SK-N-SH (cell line): ENCODE data around the gene TANC1.

Experiments
- POLR2AphosphoS5 ChIP-seq: IDR thresholded peaks from 2 replicates; pipeline ENCODE4 v1.6.1; 2012; ENCODE audit warnings: low read depth, low read length
- RCOR1 ChIP-seq: fragments of 150-350 bp; IDR thresholded peaks from 2 replicates; pipeline ENCODE4 v1.6.1; 2017; ENCODE audit warnings: antibody characterized with exemption, low read length
- TF ChIP-seq, protein P1 (sequence below): fragments of 200-600 bp; sonication (generic); IDR thresholded peaks from 2 replicates; pipeline ENCODE4 v1.6.1; 2017; ENCODE audit warnings: antibody characterized with exemption, mild to moderate bottlenecking, moderate library complexity
- TF ChIP-seq, protein P2 (sequence below): IDR thresholded peaks from 2 replicates; pipeline ENCODE4 v1.4.0; 2012; ENCODE audit warnings: low read depth, borderline replicate concordance

DNA sequence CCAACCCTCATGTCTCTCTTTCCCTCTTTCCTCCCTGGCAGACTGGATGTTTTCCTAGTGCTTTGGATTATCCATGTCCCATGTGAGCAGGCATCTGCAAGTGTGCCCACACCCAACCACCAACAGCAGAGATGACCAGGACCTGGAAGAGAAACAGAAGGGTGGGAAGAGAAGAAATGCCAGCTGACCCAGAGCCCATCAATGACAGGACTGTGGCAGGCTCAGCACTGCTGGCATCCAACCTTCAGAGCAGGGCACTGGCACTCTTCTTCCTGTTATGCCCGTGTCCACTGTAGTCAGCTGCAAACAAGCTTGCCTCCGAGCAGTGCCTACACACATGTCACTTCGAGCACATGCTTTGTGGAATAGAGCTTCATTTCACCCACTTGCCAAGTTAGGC, 121.1 kb downstream of the TANC1 start:
- TF ChIP-seq, protein P1, sequence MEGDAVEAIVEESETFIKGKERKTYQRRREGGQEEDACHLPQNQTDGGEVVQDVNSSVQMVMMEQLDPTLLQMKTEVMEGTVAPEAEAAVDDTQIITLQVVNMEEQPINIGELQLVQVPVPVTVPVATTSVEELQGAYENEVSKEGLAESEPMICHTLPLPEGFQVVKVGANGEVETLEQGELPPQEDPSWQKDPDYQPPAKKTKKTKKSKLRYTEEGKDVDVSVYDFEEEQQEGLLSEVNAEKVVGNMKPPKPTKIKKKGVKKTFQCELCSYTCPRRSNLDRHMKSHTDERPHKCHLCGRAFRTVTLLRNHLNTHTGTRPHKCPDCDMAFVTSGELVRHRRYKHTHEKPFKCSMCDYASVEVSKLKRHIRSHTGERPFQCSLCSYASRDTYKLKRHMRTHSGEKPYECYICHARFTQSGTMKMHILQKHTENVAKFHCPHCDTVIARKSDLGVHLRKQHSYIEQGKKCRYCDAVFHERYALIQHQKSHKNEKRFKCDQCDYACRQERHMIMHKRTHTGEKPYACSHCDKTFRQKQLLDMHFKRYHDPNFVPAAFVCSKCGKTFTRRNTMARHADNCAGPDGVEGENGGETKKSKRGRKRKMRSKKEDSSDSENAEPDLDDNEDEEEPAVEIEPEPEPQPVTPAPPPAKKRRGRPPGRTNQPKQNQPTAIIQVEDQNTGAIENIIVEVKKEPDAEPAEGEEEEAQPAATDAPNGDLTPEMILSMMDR = no peak
- TF ChIP-seq RCOR1 (no peak), POLR2AphosphoS5 (no peak)
- TF ChIP-seq, protein P2, sequence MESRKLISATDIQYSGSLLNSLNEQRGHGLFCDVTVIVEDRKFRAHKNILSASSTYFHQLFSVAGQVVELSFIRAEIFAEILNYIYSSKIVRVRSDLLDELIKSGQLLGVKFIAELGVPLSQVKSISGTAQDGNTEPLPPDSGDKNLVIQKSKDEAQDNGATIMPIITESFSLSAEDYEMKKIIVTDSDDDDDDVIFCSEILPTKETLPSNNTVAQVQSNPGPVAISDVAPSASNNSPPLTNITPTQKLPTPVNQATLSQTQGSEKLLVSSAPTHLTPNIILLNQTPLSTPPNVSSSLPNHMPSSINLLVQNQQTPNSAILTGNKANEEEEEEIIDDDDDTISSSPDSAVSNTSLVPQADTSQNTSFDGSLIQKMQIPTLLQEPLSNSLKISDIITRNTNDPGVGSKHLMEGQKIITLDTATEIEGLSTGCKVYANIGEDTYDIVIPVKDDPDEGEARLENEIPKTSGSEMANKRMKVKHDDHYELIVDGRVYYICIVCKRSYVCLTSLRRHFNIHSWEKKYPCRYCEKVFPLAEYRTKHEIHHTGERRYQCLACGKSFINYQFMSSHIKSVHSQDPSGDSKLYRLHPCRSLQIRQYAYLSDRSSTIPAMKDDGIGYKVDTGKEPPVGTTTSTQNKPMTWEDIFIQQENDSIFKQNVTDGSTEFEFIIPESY = no peak
